ENCODE data around the gene PTPRB.

The PTPRB gene

GRCh38 chr12:70590051-70590450 is 47.2 kb downstream of the PTPRB start:
- peak; percentile 12 for DNase-seq

GRCh38 chr12:70584332-70584731 is 52.9 kb downstream of the PTPRB start:
- no peak for DNase-seq

- no peak for DNase-seq
Measured at GRCh38 chr12:70583251-70583650, 54.0 kb downstream of the PTPRB start.

- DNase-seq, result no peak
Measured at GRCh38 chr12:70581208-70581607, 56.0 kb downstream of the PTPRB start.

- no peak for DNase-seq
Measured at GRCh38 chr12:70577283-70577634, 60.0 kb downstream of the PTPRB start.

- DNase-seq, result no peak
Measured at GRCh38 chr12:70576341-70577282, 60.6 kb downstream of the PTPRB start.

- no peak for DNase-seq
Measured at GRCh38 chr12:70571705-70572268, 65.4 kb downstream of the PTPRB start.

GRCh38 chr12:70571029-70571428 is 66.2 kb downstream of the PTPRB start:
- DNase-seq, result no peak

GRCh38 chr12:70561550-70561949 is 75.7 kb downstream of the PTPRB start:
- no peak for DNase-seq

- DNase-seq, result no peak
Measured at GRCh38 chr12:70560671-70561070, 76.6 kb downstream of the PTPRB start.

GRCh38 chr12:70559390-70559789 is 77.8 kb downstream of the PTPRB start:
- DNase-seq, result no peak

GRCh38 chr12:70557583-70558191 is 79.5 kb downstream of the PTPRB start:
- no peak for DNase-seq

- DNase-seq, result no peak
Measured at GRCh38 chr12:70556179-70556869, 80.9 kb downstream of the PTPRB start.

GRCh38 chr12:70555081-70555480 is 82.1 kb downstream of the PTPRB start:
- DNase-seq, result no peak

GRCh38 chr12:70553391-70553859 is 83.8 kb downstream of the PTPRB start:
- no peak for DNase-seq

GRCh38 chr12:70551731-70552130 is 85.5 kb downstream of the PTPRB start:
- DNase-seq, result no peak

GRCh38 chr12:70550180-70550577 is 87.0 kb downstream of the PTPRB start:
- DNase-seq, result no peak

- no peak for DNase-seq
Measured at GRCh38 chr12:70549340-70550179, 87.7 kb downstream of the PTPRB start.

- DNase-seq, result no peak
Measured at GRCh38 chr12:70543444-70543843, 93.8 kb downstream of the PTPRB start.

- DNase-seq, result no peak
Measured at GRCh38 chr12:70540996-70541395, 96.2 kb downstream of the PTPRB start.

GRCh38 chr12:70536650-70537049 is 100.6 kb downstream of the PTPRB start:
- no peak for DNase-seq

GRCh38 chr12:70535896-70536374 is 101.3 kb downstream of the PTPRB start:
- no peak for DNase-seq

Measured in activated CD4-positive, alpha-beta T cell treated with anti-CD3 and anti-CD28 coated beads for 1 hour (primary cell).